Stimulated activated CD8-positive, alpha-beta memory T cell treated with anti-CD3 and anti-CD28 coated beads, Interleukin-7, amount 100 ng/mL, for 48 hours (primary cell): ENCODE data around the gene CRELD2.

Experiments
- DNase-seq, 2 donors: peaks; one replicate each; pipeline ENCODE4 v3.0.0-alpha.2; 2020; ENCODE audit warnings: low read depth in 1 of 2; ENCODE audit errors: extremely low read depth in 1 of 2

The CRELD2 gene

GRCh38 chr22:49928555-49929210, 10.2 kb downstream of the CRELD2 start:
- no peak for DNase-seq

GRCh38 chr22:49929211-49929979, 11.0 kb downstream of the CRELD2 start:
- peak; percentile 31 to 64 for DNase-seq

GRCh38 chr22:49929994-49930575, 11.7 kb downstream of the CRELD2 start:
- no peak for DNase-seq

GRCh38 chr22:49930596-49931412, 12.4 kb downstream of the CRELD2 start:
- peak in 1 of 2 donors; percentile 33 for DNase-seq

- DNase-seq, result no peak
Observed at GRCh38 chr22:49933236-49934159, 15.1 kb downstream of the CRELD2 start.

GRCh38 chr22:49934160-49934890, 15.9 kb downstream of the CRELD2 start:
- DNase-seq, result peak in 1 of 2 donors; percentile 31

GRCh38 chr22:49934891-49935557, 16.6 kb downstream of the CRELD2 start:
- DNase-seq, result peak; percentile 84 to 86

- DNase-seq, result no peak
Observed at GRCh38 chr22:49935561-49935960, 17.1 kb downstream of the CRELD2 start.

- peak; percentile 98 to 99 for DNase-seq
Observed at GRCh38 chr22:49936018-49936972, 17.9 kb downstream of the CRELD2 start.

- no peak for DNase-seq
Observed at GRCh38 chr22:49936973-49937757, 18.7 kb downstream of the CRELD2 start.

GRCh38 chr22:49937758-49938564, 19.5 kb downstream of the CRELD2 start:
- no peak for DNase-seq

- DNase-seq, result no peak
Observed at GRCh38 chr22:49938565-49939136, 20.2 kb downstream of the CRELD2 start.

- DNase-seq, result no peak
Observed at GRCh38 chr22:49941507-49942316, 23.3 kb downstream of the CRELD2 start.

GRCh38 chr22:49942565-49943404, 24.4 kb downstream of the CRELD2 start:
- DNase-seq, result no peak
